HepG2 (cell line): ENCODE measurements around the gene RHOT2. TPM values are rescaled to one million over a fixed set of nuclear protein-coding genes. Genes with fewer than 3 reads are reported as not detected.
A peak's percentile ranks its signal among the peaks of the same experiment; 100 is the strongest.

Experiments
- MED8 ChIP-seq: sonication (generic); formaldehyde crosslinking; IDR thresholded peaks from 2 replicates; pipeline ENCODE4 v1.8.1; 2023; ENCODE audit warnings: mild to moderate bottlenecking, missing genetic modification reagents; ENCODE audit not compliant: insufficient replicate concordance
- RXRB ChIP-seq: IDR thresholded peaks from 2 replicates; pipeline ENCODE4 v1.6.1; 2016; ENCODE audit warnings: borderline replicate concordance, missing genetic modification reagents, missing compliant biosample characterization
- SOX6 ChIP-seq, 2 experiments: fragments of 450-650 bp in 1 of 2; sonication (generic) in 1 of 2; formaldehyde crosslinking in 1 of 2; IDR thresholded peaks; 2 replicates each; pipeline versions ENCODE4 v1.4.0 to v1.6.1; 2017 to 2020; ENCODE audit warnings: antibody characterized with exemption in 1 of 2, mild to moderate bottlenecking in 1 of 2, missing genetic modification reagents in 1 of 2
- ZBTB25 ChIP-seq: IDR thresholded peaks from 2 replicates; pipeline ENCODE4 v1.6.1; 2018; ENCODE audit warnings: missing genetic modification reagents
- ZFP36L1 ChIP-seq: sonication (generic); formaldehyde crosslinking; IDR thresholded peaks from 2 replicates; pipeline ENCODE4 v1.8.0; 2022; ENCODE audit warnings: mild to moderate bottlenecking, missing genetic modification reagents, moderate library complexity
- ZNF326 ChIP-seq: sonication (generic); formaldehyde crosslinking; IDR thresholded peaks from 2 replicates; pipeline ENCODE4 v1.4.0; 2020; ENCODE audit warnings: missing genetic modification reagents, borderline replicate concordance
- ZNF329 ChIP-seq: sonication (generic); formaldehyde crosslinking; IDR thresholded peaks from 2 replicates; pipeline ENCODE4 v1.9.0; 2021; ENCODE audit warnings: low read depth, mild to moderate bottlenecking, missing genetic modification reagents
- ZNF496 ChIP-seq: sonication (generic); formaldehyde crosslinking; IDR thresholded peaks from 2 replicates; pipeline ENCODE4 v1.8.1; 2023; ENCODE audit warnings: mild to moderate bottlenecking, moderate library complexity, missing genetic modification reagents; ENCODE audit not compliant: insufficient replicate concordance
- ZNF792 ChIP-seq: IDR thresholded peaks from 2 replicates; pipeline ENCODE4 v1.6.1; 2016
- polyA plus RNA-seq, 8 experiments: library from polyadenylated mRNA; depleted of rRNA in 3 of 8; stranded (reverse) in 7 of 8; unstranded in 1 of 8; fragments of >200 nt; fragmentation: Illumina TruSeq in 4 of 8; extraction: Trizol in 4 of 8; gene quantifications; 2 replicates each; pipeline versions ENCODE4 v1.2.1 to v1.2.3, GENCODE V29; 2011 to 2016; ENCODE audit warnings: low read depth in 4 of 8, missing spikeins in 1 of 8, mixed read lengths in 1 of 8; ENCODE audit not compliant: insufficient read depth in 1 of 8
- total RNA-seq, 5 experiments: library from RNA; depleted of rRNA; stranded (reverse); fragments of >200 nt; fragmentation: Illumina TruSeq; extraction: Trizol; gene quantifications; 2 replicates each; pipeline ENCODE4 v1.2.3, GENCODE V29; 2016; ENCODE audit warnings: low read depth in 1 of 5
- TF ChIP-seq, protein P1 (sequence below), 2 experiments: fragments of 450-650 bp in 1 of 2; sonication (generic) in 1 of 2; formaldehyde crosslinking in 1 of 2; IDR thresholded peaks; 2 replicates each; pipeline versions ENCODE4 v1.6.1 to v1.8.0; 2016 to 2022; ENCODE audit warnings: antibody characterized with exemption in 1 of 2, mild to moderate bottlenecking in 1 of 2, missing genetic modification reagents in 1 of 2
- TF ChIP-seq, protein P2 (sequence below): sonication (generic); formaldehyde crosslinking; IDR thresholded peaks from 2 replicates; pipeline ENCODE4 v1.4.0; 2020; ENCODE audit warnings: mild to moderate bottlenecking, missing genetic modification reagents

The RHOT2 gene
- total and polyA plus RNA-seq, 2 of the 13 experiments (the other 11 are each of a cell fraction or from before 2014, with no cell fraction given): 63.6 to 76.9 TPM

DNA sequence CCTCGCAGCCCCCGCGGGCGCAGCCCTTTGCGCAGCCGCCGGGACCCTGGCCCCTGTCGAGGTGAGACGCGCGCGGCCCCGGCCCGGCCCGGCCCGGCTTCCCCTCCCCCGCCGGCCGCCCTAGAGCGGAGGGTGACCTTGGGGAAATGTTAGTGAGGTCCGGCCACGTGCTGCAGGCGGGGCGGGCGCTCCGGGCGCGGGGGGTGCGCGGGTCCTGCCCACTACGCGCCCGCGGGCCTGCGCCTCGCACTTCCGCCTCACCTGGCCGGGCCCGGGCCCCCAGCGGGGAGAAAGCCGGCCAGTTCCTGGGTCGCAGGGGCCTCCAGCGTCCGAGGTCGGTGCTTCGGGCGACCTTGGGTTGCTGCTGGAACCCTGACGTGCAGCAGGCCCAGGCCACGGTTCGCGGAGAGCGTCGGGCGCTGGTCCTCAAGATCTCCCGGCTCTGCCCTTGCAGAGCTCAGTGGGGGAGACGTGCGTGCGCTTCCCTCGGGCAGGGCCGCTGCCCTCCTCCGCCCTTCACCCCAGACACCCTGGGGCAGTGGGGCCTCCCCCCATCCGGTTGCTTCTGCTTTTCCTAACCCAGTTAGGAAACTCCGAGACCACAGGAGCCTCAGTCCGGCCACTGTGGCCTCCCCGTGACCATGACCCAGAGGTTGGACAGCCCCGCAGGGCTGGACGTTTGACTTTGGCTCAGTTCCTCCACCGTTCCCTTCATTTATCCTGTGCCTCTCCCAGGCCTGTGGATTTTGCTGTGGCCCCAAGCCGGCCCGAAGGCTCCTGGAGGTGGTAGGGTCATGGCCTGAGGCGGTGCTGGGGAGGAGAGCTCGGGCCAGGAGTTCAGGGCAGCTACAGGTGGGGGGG is 25.5 kb upstream of the RHOT2 start (continued):
- no peak for TF ChIP-seq ZNF326 (CRISPR knock-in tag)
- TF ChIP-seq RXRB (CRISPR knock-in tag): peak; percentile 32; the same call in 1 of the 2 replicates
- TF ChIP-seq ZNF496 (CRISPR knock-in tag): no peak
- no peak for TF ChIP-seq SOX6 (IDR thresholded peaks at IDR 0.05)
- peak; percentile 37; the same call in 1 of the 2 replicates for TF ChIP-seq SOX6 (CRISPR knock-in tag; IDR thresholded peaks at IDR 0.05)
- 0 out of 2 replicates have a peak, but pooled peaks have one; percentile 30 for TF ChIP-seq ZBTB25 (CRISPR knock-in tag)
- TF ChIP-seq, protein P1, sequence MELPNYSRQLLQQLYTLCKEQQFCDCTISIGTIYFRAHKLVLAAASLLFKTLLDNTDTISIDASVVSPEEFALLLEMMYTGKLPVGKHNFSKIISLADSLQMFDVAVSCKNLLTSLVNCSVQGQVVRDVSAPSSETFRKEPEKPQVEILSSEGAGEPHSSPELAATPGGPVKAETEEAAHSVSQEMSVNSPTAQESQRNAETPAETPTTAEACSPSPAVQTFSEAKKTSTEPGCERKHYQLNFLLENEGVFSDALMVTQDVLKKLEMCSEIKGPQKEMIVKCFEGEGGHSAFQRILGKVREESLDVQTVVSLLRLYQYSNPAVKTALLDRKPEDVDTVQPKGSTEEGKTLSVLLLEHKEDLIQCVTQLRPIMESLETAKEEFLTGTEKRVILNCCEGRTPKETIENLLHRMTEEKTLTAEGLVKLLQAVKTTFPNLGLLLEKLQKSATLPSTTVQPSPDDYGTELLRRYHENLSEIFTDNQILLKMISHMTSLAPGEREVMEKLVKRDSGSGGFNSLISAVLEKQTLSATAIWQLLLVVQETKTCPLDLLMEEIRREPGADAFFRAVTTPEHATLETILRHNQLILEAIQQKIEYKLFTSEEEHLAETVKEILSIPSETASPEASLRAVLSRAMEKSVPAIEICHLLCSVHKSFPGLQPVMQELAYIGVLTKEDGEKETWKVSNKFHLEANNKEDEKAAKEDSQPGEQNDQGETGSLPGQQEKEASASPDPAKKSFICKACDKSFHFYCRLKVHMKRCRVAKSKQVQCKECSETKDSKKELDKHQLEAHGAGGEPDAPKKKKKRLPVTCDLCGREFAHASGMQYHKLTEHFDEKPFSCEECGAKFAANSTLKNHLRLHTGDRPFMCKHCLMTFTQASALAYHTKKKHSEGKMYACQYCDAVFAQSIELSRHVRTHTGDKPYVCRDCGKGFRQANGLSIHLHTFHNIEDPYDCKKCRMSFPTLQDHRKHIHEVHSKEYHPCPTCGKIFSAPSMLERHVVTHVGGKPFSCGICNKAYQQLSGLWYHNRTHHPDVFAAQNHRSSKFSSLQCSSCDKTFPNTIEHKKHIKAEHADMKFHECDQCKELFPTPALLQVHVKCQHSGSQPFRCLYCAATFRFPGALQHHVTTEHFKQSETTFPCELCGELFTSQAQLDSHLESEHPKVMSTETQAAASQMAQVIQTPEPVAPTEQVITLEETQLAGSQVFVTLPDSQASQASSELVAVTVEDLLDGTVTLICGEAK (IDR thresholded peaks at IDR 0.05): no peak
- TF ChIP-seq, protein P1 (CRISPR knock-in tag; IDR thresholded peaks at IDR 0.05): peak; percentile 67; the same call in 1 of the 2 replicates
- TF ChIP-seq MED8 (CRISPR knock-in tag): peak; percentile 76
- TF ChIP-seq ZNF792 (CRISPR knock-in tag): 0 out of 2 replicates have a peak, but pooled peaks have one; percentile 7
- TF ChIP-seq ZNF329: peak; percentile 87
- no peak for TF ChIP-seq ZFP36L1 (CRISPR knock-in tag)
- TF ChIP-seq, protein P2, sequence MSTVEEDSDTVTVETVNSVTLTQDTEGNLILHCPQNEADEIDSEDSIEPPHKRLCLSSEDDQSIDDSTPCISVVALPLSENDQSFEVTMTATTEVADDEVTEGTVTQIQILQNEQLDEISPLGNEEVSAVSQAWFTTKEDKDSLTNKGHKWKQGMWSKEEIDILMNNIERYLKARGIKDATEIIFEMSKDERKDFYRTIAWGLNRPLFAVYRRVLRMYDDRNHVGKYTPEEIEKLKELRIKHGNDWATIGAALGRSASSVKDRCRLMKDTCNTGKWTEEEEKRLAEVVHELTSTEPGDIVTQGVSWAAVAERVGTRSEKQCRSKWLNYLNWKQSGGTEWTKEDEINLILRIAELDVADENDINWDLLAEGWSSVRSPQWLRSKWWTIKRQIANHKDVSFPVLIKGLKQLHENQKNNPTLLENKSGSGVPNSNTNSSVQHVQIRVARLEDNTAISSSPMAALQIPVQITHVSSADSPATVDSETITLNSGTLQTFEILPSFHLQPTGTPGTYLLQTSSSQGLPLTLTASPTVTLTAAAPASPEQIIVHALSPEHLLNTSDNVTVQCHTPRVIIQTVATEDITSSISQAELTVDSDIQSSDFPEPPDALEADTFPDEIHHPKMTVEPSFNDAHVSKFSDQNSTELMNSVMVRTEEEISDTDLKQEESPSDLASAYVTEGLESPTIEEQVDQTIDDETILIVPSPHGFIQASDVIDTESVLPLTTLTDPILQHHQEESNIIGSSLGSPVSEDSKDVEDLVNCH: no peak
